DMS 273 (cell line): ENCODE results near the gene ACOXL.
"Not testable (repeated sequence)": the region's sequence is repeated elsewhere in the genome, so short reads cannot be mapped to it uniquely, and the experiment has no call there.

Experiments
- DNase-seq: peaks from one replicate; lab custom pipeline; 2025; ENCODE audit not compliant: unreplicated experiment; lab: John Stamatoyannopoulos, UW

The ACOXL gene

GRCh38 chr2:110852541-110853263 is 120.3 kb downstream of the ACOXL start:
- DNase-seq: no peak

GRCh38 chr2:110853516-110853915 is 121.1 kb downstream of the ACOXL start:
- peak; percentile 64 for DNase-seq

GRCh38 chr2:110853948-110854347 is 121.6 kb downstream of the ACOXL start:
- no peak for DNase-seq

- peak; percentile 47 for DNase-seq
Observed at GRCh38 chr2:110854355-110855081, 122.1 kb downstream of the ACOXL start.

GRCh38 chr2:110855841-110856240 is 123.5 kb downstream of the ACOXL start:
- not testable (repeated sequence) for DNase-seq

GRCh38 chr2:110858135-110858725 is 125.9 kb downstream of the ACOXL start:
- no peak for DNase-seq

GRCh38 chr2:110858993-110859701 is 126.8 kb downstream of the ACOXL start:
- DNase-seq: no peak

- DNase-seq: no peak
Observed at GRCh38 chr2:110860630-110861029, 128.3 kb downstream of the ACOXL start.

GRCh38 chr2:110861616-110862260 is 129.4 kb downstream of the ACOXL start:
- DNase-seq: no peak

- no peak for DNase-seq
Observed at GRCh38 chr2:110863726-110864125, 131.4 kb downstream of the ACOXL start.

GRCh38 chr2:110864176-110864575 is 131.8 kb downstream of the ACOXL start:
- DNase-seq: no peak

GRCh38 chr2:110864731-110865130 is 132.4 kb downstream of the ACOXL start:
- no peak for DNase-seq

GRCh38 chr2:110865188-110865587 is 132.8 kb downstream of the ACOXL start:
- no peak for DNase-seq

- no peak for DNase-seq
Observed at GRCh38 chr2:110866045-110866444, 133.7 kb downstream of the ACOXL start.

- no peak for DNase-seq
Observed at GRCh38 chr2:110866466-110866865, 134.1 kb downstream of the ACOXL start.

- DNase-seq: no peak
Observed at GRCh38 chr2:110867078-110867477, 134.7 kb downstream of the ACOXL start.

GRCh38 chr2:110868971-110869370 is 136.6 kb downstream of the ACOXL start:
- no peak for DNase-seq

GRCh38 chr2:110869472-110870446 is 137.4 kb downstream of the ACOXL start:
- peak; percentile 68 for DNase-seq

- DNase-seq: no peak
Observed at GRCh38 chr2:110870545-110870944, 138.2 kb downstream of the ACOXL start.

- no peak for DNase-seq
Observed at GRCh38 chr2:110871637-110872036, 139.3 kb downstream of the ACOXL start.
